ENCODE measurements around the gene CIC. TPM values are rescaled to one million over a fixed set of nuclear protein-coding genes. Genes with fewer than 3 reads are reported as not detected.

CIC gene
- total RNA-seq, 2 experiments from 2014 or later = 49.5 to 51.7 TPM

- ChIA-PET POLR2A (interaction anchor here (0.5 to 1.7 kb wide), 6 partner anchors 10 to 1995 kb away, joined by 3 to 12 read pairs (median 4); partner anchors contain the start of gene GSK3A), CTCF (interaction anchor here (0.5 to 3.2 kb wide), 5 partner anchors 9 to 150 kb away, joined by 3 to 31 read pairs (median 4); partner anchors contain the start of gene POU2F2)
Measured at GRCh38 chr19:42269478-42270345, 660 bp downstream of the CIC start.

GRCh38 chr19:42270346-42271044 lies 1.4 kb downstream of the CIC start:
- POLR2A ChIA-PET = interaction anchor here (0.5 to 1.7 kb wide), 8 partner anchors 9 to 1994 kb away, joined by 3 to 12 read pairs (median 3); partner anchors contain the start of gene GSK3A
- CTCF ChIA-PET = interaction anchor here (1.0 to 3.2 kb wide), 5 partner anchors 9 to 138 kb away, joined by 3 to 31 read pairs (median 4); partner anchors contain the start of gene POU2F2

GRCh38 chr19:42271045-42271419 lies 2.0 kb downstream of the CIC start:
- POLR2A ChIA-PET = interaction anchor here (0.9 to 1.7 kb wide), 4 partner anchors 8 to 28 kb away, joined by 3 to 12 read pairs (median 6); partner anchors contain the start of gene GSK3A
- CTCF ChIA-PET = interaction anchor here (1.0 to 3.2 kb wide), 6 partner anchors 8 to 138 kb away, joined by 3 to 31 read pairs (median 7); partner anchors contain the start of gene POU2F2

- CTCF ChIA-PET = interaction anchor here (2.2 to 3.2 kb wide), 3 partner anchors 7 to 28 kb away, joined by 10 to 31 read pairs (median 18); no protein-coding TSS in a partner anchor
- POLR2A ChIA-PET = interaction anchor here (0.6 to 1.2 kb wide), 2 partner anchors 10 to 14 kb away, joined by 3 read pairs; no protein-coding TSS in a partner anchor
Measured at GRCh38 chr19:42271861-42272534, 2.9 kb downstream of the CIC start.

GRCh38 chr19:42272535-42272897 lies 3.5 kb downstream of the CIC start:
- POLR2A ChIA-PET = interaction anchor here (0.6 kb wide), 1 partner anchor 14 kb away, joined by 3 read pairs; no protein-coding TSS in a partner anchor
- CTCF ChIA-PET = interaction anchor here (2.2 kb wide), 1 partner anchor 10 kb away, joined by 10 read pairs; no protein-coding TSS in a partner anchor

- ChIA-PET CTCF (interaction anchor here (2.2 kb wide), 1 partner anchor 9 kb away, joined by 10 read pairs; no protein-coding TSS in a partner anchor), POLR2A (interaction anchor here (0.6 kb wide), 1 partner anchor 15 kb away, joined by 3 read pairs; no protein-coding TSS in a partner anchor)
Measured at GRCh38 chr19:42272989-42273406, 3.9 kb downstream of the CIC start.

- ChIA-PET CTCF (interaction anchor here (2.2 kb wide), 1 partner anchor 9 kb away, joined by 10 read pairs; no protein-coding TSS in a partner anchor), POLR2A (no interaction called here)
Measured at GRCh38 chr19:42273407-42274064, 4.5 kb downstream of the CIC start.

- ChIA-PET POLR2A (no interaction called here), CTCF (no interaction called here)
Measured at GRCh38 chr19:42274065-42274682, 5.1 kb downstream of the CIC start.

- ChIA-PET POLR2A (no interaction called here), CTCF (interaction anchor here (0.9 kb wide), 1 partner anchor 28 kb away, joined by 3 read pairs; no protein-coding TSS in a partner anchor)
Measured at GRCh38 chr19:42275103-42275502, 6.1 kb downstream of the CIC start.

- ChIA-PET POLR2A (no interaction called here), CTCF (interaction anchor here (0.9 kb wide), 1 partner anchor 28 kb away, joined by 3 read pairs; no protein-coding TSS in a partner anchor)
Measured at GRCh38 chr19:42275517-42275916, 6.5 kb downstream of the CIC start.

GRCh38 chr19:42276284-42276683 lies 7.2 kb downstream of the CIC start:
- ChIA-PET POLR2A (no interaction called here), CTCF (interaction anchor here (1.3 kb wide), 1 partner anchor 14 kb away, joined by 3 read pairs; no protein-coding TSS in a partner anchor)

- CTCF ChIA-PET = interaction anchor here (1.3 kb wide), 1 partner anchor 14 kb away, joined by 3 read pairs; no protein-coding TSS in a partner anchor
- POLR2A ChIA-PET = interaction anchor here (0.7 kb wide), 1 partner anchor 78 kb away, joined by 4 read pairs; no protein-coding TSS in a partner anchor
Measured at GRCh38 chr19:42276821-42277220, 7.8 kb downstream of the CIC start.

GRCh38 chr19:42277821-42278451 lies 8.9 kb downstream of the CIC start:
- POLR2A ChIA-PET = interaction anchor here (0.8 kb wide), 1 partner anchor 22 kb away, joined by 3 read pairs; no protein-coding TSS in a partner anchor
- CTCF ChIA-PET = interaction anchor here (1.3 to 2.7 kb wide), 5 partner anchors 8 to 41 kb away, joined by 3 to 31 read pairs (median 3); partner anchors contain the start of gene CIC

- ChIA-PET CTCF (interaction anchor here (1.3 to 4.8 kb wide), 10 partner anchors 8 to 170 kb away, joined by 3 to 50 read pairs (median 6); partner anchors contain the start of genes CIC, DEDD2 and GSK3A), POLR2A (interaction anchor here (0.5 to 2.3 kb wide), 5 partner anchors 8 to 126 kb away, joined by 3 to 12 read pairs (median 6); partner anchors contain the start of gene GSK3A)
Measured at GRCh38 chr19:42278452-42279154, 9.6 kb downstream of the CIC start.

- CTCF ChIA-PET = interaction anchor here (0.6 to 4.8 kb wide), 22 partner anchors 9 to 198 kb away, joined by 3 to 50 read pairs (median 5); partner anchors contain the start of genes CIC, DEDD2, GSK3A and PAFAH1B3
- POLR2A ChIA-PET = interaction anchor here (0.5 to 2.3 kb wide), 7 partner anchors 9 to 158 kb away, joined by 3 to 12 read pairs (median 6); partner anchors contain the start of gene GSK3A
Measured at GRCh38 chr19:42279155-42279901, 10.3 kb downstream of the CIC start.
